Suprapubic skin (tissue), 3 donors: Measurements from ENCODE around the gene CHAC1.

Experiments
- CTCF ChIP-seq, 2 donors: fragments of 200-600 bp in 1 of 2; fragments of 450-650 bp in 1 of 2; sonication (generic) in 1 of 2; IDR thresholded peaks; one replicate each; pipeline ENCODE4 v1.5.1; 2016 to 2019; ENCODE audit warnings: antibody characterized with exemption in 2 of 2, mild to moderate bottlenecking in 1 of 2, moderate library complexity in 1 of 2
- POLR2A ChIP-seq, 2 donors: fragments of 450-650 bp; IDR thresholded peaks; one replicate each; pipeline ENCODE4 v1.6.1; 2017; ENCODE audit warnings: antibody characterized with exemption in 2 of 2, mild to moderate bottlenecking in 2 of 2, moderate library complexity in 2 of 2

GRCh38 chr15:40981186-40981585 lies 27.9 kb downstream of the CHAC1 start:
- no peak for TF ChIP-seq POLR2A (IDR thresholded peaks at IDR 0.05)
- TF ChIP-seq CTCF (IDR thresholded peaks at IDR 0.05): no peak
